GM23338 (cell line): ENCODE results near the gene NUP153. TPM values are rescaled to one million over a fixed set of nuclear protein-coding genes. Genes with fewer than 3 reads are reported as not detected.

Experiments used
- ATAC-seq: fragments of 200-7000 bp; cut with Tn5 transposase; 3 replicates; pipeline ENCODE4 v1.9.1; 2020
- DNase-seq: peaks from one replicate; pipeline ENCODE4 v3.0.0-alpha.2; 2015; ENCODE audit warnings: low spot score
- H2AFZ ChIP-seq: fragments of 200-600 bp; sonication (generic); 2 replicates; pipeline ENCODE4 v1.8.0; 2016; ENCODE audit warnings: antibody characterized with exemption, mild to moderate bottlenecking, moderate library complexity
- H3F3A ChIP-seq: fragments of 200-600 bp; sonication (generic); replicated peaks from 2 replicates; pipeline ENCODE4 v1.8.0; 2017; ENCODE audit warnings: antibody characterized with exemption, mixed run types, low read depth
- H3K27ac ChIP-seq: fragments of 200-600 bp; sonication (generic); 2 replicates; pipeline ENCODE4 v1.6.1; 2016; ENCODE audit warnings: low read depth
- H3K27me3 ChIP-seq: fragments of 200-600 bp; sonication (generic); 2 replicates; pipeline ENCODE4 v1.8.0; 2016; ENCODE audit warnings: mild to moderate bottlenecking, mixed run types, moderate library complexity; ENCODE audit not compliant: insufficient read depth
- H3K36me3 ChIP-seq: fragments of 200-600 bp; sonication (generic); 2 replicates; pipeline ENCODE4 v1.8.0; 2016; ENCODE audit warnings: mild to moderate bottlenecking; ENCODE audit not compliant: insufficient read depth
- H3K4me1 ChIP-seq: fragments of 200-600 bp; sonication (generic); 2 replicates; pipeline ENCODE4 v1.8.0; 2016; ENCODE audit warnings: mild to moderate bottlenecking, moderate library complexity; ENCODE audit not compliant: insufficient read depth
- H3K4me2 ChIP-seq: fragments of 200-600 bp; sonication (generic); 2 replicates; pipeline ENCODE4 v1.7.1; 2017; ENCODE audit warnings: mixed run types
- H3K4me3 ChIP-seq: fragments of 200-600 bp; sonication (generic); 2 replicates; pipeline ENCODE4 v1.6.1; 2016; ENCODE audit warnings: mixed run types
- H3K79me2 ChIP-seq: fragments of 200-600 bp; sonication (generic); replicated peaks from 2 replicates; pipeline ENCODE4 v1.8.0; 2017; ENCODE audit warnings: mild to moderate bottlenecking; ENCODE audit not compliant: insufficient read depth
- H3K9me2 ChIP-seq: fragments of 200-600 bp; sonication (generic); 2 replicates; pipeline ENCODE4 v1.8.0; 2017; ENCODE audit not compliant: insufficient read depth
- H4K20me1 ChIP-seq: fragments of 200-600 bp; sonication (generic); replicated peaks from 2 replicates; pipeline ENCODE4 v1.8.0; 2017; ENCODE audit warnings: mild to moderate bottlenecking; ENCODE audit not compliant: insufficient read depth
- H3K27ac Mint-ChIP-seq: 2 replicates; pipeline ENCODE4 v1.8.0; 2020; ENCODE audit warnings: inconsistent platforms, mild to moderate bottlenecking, moderate library complexity, mixed read lengths
- H3K27me3 Mint-ChIP-seq: 3 replicates; pipeline ENCODE4 v1.8.0; 2022; ENCODE audit warnings: low read depth, mild to moderate bottlenecking, moderate library complexity, mixed read lengths, inconsistent platforms; ENCODE audit not compliant: insufficient read depth, poor library complexity
- H3K36me3 Mint-ChIP-seq: 3 replicates; pipeline ENCODE4 v1.8.0; 2021; ENCODE audit warnings: low read depth, mild to moderate bottlenecking, inconsistent platforms, moderate library complexity, mixed read lengths
- H3K4me1 Mint-ChIP-seq: 3 replicates; pipeline ENCODE4 v1.8.0; 2020; ENCODE audit warnings: mild to moderate bottlenecking, inconsistent platforms, mixed read lengths
- H3K4me3 Mint-ChIP-seq: 3 replicates; pipeline ENCODE4 v1.8.0; 2021; ENCODE audit warnings: moderate library complexity, mild to moderate bottlenecking, inconsistent platforms, mixed read lengths
- H3K9me3 Mint-ChIP-seq: 3 replicates; pipeline ENCODE4 v1.8.0; 2020; ENCODE audit warnings: moderate library complexity, mild to moderate bottlenecking, inconsistent platforms, mixed read lengths
- CREB1 ChIP-seq: fragments of 250-450 bp; sonication (Bioruptor Pico); IDR thresholded peaks from 2 replicates; pipeline ENCODE4 v1.5.0; 2020; ENCODE audit warnings: low read depth, mild to moderate bottlenecking, moderate library complexity
- EZH2 ChIP-seq: fragments of 200-600 bp; sonication (generic); IDR thresholded peaks from one replicate; pipeline ENCODE4 v1.8.0; 2017; ENCODE audit warnings: antibody characterized with exemption, mild to moderate bottlenecking, low read depth; ENCODE audit not compliant: unreplicated experiment
- EZH2phosphoT487 ChIP-seq: fragments of 200-600 bp; sonication (generic); IDR thresholded peaks from one replicate; pipeline ENCODE4 v1.8.1; 2018; ENCODE audit warnings: antibody characterized with exemption; ENCODE audit not compliant: unreplicated experiment
- NANOG ChIP-seq: IDR thresholded peaks from 2 replicates; pipeline ENCODE4 v1.6.1; 2016; ENCODE audit warnings: antibody characterized with exemption, borderline replicate concordance
- STAT1 ChIP-seq: IDR thresholded peaks from one replicate; pipeline ENCODE4 v1.6.1; 2016; ENCODE audit warnings: antibody characterized with exemption; ENCODE audit not compliant: unreplicated experiment
- ZNF331 ChIP-seq: fragments of 250-450 bp; sonication (Bioruptor Pico); IDR thresholded peaks from 2 replicates; pipeline ENCODE4 v1.5.0; 2020; ENCODE audit warnings: low read depth, mild to moderate bottlenecking, moderate library complexity
- polyA plus RNA-seq: library from polyadenylated mRNA; unstranded; fragments of >200 nt; fragmentation: Nextera tagmentation; extraction: Ambion mirVana; gene quantifications from 2 replicates; pipeline ENCODE4 v1.2.1, GENCODE V29; 2016
- total RNA-seq: library from RNA; depleted of rRNA; stranded (reverse); fragments of >200 nt; shearing (Covaris generic); gene quantifications from 2 replicates; pipeline ENCODE4 v1.2.3, GENCODE V29; 2014
- TF ChIP-seq, protein P1 (sequence below), 2 experiments: fragments of 200-600 bp in 1 of 2; sonication (generic) in 1 of 2; conservative IDR thresholded peaks; 2 replicates each; pipeline versions ENCODE4 v1.5.1 to v1.6.1; 2016 to 2017; ENCODE audit warnings: antibody characterized with exemption in 2 of 2, low read depth in 2 of 2, mild to moderate bottlenecking in 2 of 2, moderate library complexity in 1 of 2
- TF ChIP-seq, protein P2 (sequence below): IDR thresholded peaks from 2 replicates; pipeline ENCODE4 v1.6.1; 2016; ENCODE audit warnings: antibody characterized with exemption
- TF ChIP-seq, protein P3 (sequence below): IDR thresholded peaks from one replicate; pipeline ENCODE4 v1.6.1; 2018; ENCODE audit warnings: antibody characterized with exemption; ENCODE audit not compliant: unreplicated experiment
- TF ChIP-seq, protein P4 (sequence below): fragments of 250-450 bp; sonication (Bioruptor Pico); IDR thresholded peaks from 2 replicates; pipeline ENCODE4 v1.5.0; 2020; ENCODE audit warnings: mild to moderate bottlenecking, moderate library complexity

Gene NUP153
- total and polyA plus RNA-seq, 2 experiments from 2014 or later: 23.8 to 88.4 TPM

DNA sequence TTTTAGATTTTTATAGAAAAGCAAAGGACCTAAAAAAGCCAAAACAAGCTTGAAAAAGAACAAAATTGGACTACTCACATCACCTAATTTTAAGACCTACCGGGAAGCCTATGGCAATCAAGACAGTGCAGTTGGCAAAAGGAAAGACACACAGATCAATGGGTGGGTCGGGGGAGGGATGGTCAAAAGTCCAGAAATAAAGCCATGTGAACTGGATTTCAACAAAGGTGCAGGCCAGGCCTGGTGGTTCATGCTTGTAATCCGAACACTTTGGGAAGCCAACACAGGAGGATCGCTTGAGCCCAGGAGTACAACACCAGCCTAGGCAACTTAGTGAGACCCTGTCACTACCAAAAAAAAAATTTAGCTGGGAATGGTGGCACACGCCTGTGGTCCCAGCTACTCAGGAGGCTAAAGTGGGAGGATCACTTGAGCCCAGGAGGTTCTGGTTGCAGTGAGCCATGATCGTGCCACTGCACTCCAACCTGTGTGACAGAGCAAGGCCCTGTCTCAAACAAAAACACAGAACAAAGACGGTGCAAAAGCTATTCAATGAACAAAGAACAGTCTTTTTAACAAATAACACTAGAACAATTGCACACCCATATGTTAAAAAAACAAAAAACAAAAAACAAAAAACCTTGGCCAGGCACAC lies 34.5 kb downstream of the NUP153 start (continued):
- TF ChIP-seq ZNF331 (CRISPR knock-in tag) (no peak), NANOG (no peak)
- TF ChIP-seq, protein P1, sequence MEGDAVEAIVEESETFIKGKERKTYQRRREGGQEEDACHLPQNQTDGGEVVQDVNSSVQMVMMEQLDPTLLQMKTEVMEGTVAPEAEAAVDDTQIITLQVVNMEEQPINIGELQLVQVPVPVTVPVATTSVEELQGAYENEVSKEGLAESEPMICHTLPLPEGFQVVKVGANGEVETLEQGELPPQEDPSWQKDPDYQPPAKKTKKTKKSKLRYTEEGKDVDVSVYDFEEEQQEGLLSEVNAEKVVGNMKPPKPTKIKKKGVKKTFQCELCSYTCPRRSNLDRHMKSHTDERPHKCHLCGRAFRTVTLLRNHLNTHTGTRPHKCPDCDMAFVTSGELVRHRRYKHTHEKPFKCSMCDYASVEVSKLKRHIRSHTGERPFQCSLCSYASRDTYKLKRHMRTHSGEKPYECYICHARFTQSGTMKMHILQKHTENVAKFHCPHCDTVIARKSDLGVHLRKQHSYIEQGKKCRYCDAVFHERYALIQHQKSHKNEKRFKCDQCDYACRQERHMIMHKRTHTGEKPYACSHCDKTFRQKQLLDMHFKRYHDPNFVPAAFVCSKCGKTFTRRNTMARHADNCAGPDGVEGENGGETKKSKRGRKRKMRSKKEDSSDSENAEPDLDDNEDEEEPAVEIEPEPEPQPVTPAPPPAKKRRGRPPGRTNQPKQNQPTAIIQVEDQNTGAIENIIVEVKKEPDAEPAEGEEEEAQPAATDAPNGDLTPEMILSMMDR (conservative IDR thresholded peaks at IDR 0.05; ENCODE audit: low read depth in 2 of 2): no peak
- TF ChIP-seq, protein P2, sequence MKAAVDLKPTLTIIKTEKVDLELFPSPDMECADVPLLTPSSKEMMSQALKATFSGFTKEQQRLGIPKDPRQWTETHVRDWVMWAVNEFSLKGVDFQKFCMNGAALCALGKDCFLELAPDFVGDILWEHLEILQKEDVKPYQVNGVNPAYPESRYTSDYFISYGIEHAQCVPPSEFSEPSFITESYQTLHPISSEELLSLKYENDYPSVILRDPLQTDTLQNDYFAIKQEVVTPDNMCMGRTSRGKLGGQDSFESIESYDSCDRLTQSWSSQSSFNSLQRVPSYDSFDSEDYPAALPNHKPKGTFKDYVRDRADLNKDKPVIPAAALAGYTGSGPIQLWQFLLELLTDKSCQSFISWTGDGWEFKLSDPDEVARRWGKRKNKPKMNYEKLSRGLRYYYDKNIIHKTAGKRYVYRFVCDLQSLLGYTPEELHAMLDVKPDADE: no peak

DNA sequence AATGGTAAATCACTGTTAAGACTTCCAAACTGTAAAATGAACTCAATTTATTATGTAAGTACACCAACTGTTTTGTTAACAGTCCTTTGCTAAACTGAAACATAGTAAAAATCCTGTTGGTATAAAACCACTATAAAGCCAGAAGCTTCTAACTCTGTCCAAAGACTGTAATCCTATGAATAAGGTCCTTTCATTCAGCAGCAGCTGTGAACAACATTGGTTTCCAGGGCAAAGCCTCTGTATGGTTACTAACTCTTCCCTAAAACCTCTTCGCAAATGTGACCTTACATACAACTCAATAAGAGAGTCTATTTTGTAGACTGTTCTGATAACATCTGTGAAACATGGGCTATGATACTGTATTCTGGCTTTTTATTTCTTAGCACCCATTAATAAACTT lies 40.1 kb downstream of the NUP153 start:
- peaks cover 86% of the 10 kb centered on the region for H3K36me3 Mint-ChIP-seq
- no peak overlapping the region for H3K27ac Mint-ChIP-seq
- TF ChIP-seq, protein P3, sequence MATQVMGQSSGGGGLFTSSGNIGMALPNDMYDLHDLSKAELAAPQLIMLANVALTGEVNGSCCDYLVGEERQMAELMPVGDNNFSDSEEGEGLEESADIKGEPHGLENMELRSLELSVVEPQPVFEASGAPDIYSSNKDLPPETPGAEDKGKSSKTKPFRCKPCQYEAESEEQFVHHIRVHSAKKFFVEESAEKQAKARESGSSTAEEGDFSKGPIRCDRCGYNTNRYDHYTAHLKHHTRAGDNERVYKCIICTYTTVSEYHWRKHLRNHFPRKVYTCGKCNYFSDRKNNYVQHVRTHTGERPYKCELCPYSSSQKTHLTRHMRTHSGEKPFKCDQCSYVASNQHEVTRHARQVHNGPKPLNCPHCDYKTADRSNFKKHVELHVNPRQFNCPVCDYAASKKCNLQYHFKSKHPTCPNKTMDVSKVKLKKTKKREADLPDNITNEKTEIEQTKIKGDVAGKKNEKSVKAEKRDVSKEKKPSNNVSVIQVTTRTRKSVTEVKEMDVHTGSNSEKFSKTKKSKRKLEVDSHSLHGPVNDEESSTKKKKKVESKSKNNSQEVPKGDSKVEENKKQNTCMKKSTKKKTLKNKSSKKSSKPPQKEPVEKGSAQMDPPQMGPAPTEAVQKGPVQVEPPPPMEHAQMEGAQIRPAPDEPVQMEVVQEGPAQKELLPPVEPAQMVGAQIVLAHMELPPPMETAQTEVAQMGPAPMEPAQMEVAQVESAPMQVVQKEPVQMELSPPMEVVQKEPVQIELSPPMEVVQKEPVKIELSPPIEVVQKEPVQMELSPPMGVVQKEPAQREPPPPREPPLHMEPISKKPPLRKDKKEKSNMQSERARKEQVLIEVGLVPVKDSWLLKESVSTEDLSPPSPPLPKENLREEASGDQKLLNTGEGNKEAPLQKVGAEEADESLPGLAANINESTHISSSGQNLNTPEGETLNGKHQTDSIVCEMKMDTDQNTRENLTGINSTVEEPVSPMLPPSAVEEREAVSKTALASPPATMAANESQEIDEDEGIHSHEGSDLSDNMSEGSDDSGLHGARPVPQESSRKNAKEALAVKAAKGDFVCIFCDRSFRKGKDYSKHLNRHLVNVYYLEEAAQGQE: no peak
- TF ChIP-seq EZH2: no peak
- TF ChIP-seq EZH2phosphoT487: no peak
- TF ChIP-seq, protein P4, sequence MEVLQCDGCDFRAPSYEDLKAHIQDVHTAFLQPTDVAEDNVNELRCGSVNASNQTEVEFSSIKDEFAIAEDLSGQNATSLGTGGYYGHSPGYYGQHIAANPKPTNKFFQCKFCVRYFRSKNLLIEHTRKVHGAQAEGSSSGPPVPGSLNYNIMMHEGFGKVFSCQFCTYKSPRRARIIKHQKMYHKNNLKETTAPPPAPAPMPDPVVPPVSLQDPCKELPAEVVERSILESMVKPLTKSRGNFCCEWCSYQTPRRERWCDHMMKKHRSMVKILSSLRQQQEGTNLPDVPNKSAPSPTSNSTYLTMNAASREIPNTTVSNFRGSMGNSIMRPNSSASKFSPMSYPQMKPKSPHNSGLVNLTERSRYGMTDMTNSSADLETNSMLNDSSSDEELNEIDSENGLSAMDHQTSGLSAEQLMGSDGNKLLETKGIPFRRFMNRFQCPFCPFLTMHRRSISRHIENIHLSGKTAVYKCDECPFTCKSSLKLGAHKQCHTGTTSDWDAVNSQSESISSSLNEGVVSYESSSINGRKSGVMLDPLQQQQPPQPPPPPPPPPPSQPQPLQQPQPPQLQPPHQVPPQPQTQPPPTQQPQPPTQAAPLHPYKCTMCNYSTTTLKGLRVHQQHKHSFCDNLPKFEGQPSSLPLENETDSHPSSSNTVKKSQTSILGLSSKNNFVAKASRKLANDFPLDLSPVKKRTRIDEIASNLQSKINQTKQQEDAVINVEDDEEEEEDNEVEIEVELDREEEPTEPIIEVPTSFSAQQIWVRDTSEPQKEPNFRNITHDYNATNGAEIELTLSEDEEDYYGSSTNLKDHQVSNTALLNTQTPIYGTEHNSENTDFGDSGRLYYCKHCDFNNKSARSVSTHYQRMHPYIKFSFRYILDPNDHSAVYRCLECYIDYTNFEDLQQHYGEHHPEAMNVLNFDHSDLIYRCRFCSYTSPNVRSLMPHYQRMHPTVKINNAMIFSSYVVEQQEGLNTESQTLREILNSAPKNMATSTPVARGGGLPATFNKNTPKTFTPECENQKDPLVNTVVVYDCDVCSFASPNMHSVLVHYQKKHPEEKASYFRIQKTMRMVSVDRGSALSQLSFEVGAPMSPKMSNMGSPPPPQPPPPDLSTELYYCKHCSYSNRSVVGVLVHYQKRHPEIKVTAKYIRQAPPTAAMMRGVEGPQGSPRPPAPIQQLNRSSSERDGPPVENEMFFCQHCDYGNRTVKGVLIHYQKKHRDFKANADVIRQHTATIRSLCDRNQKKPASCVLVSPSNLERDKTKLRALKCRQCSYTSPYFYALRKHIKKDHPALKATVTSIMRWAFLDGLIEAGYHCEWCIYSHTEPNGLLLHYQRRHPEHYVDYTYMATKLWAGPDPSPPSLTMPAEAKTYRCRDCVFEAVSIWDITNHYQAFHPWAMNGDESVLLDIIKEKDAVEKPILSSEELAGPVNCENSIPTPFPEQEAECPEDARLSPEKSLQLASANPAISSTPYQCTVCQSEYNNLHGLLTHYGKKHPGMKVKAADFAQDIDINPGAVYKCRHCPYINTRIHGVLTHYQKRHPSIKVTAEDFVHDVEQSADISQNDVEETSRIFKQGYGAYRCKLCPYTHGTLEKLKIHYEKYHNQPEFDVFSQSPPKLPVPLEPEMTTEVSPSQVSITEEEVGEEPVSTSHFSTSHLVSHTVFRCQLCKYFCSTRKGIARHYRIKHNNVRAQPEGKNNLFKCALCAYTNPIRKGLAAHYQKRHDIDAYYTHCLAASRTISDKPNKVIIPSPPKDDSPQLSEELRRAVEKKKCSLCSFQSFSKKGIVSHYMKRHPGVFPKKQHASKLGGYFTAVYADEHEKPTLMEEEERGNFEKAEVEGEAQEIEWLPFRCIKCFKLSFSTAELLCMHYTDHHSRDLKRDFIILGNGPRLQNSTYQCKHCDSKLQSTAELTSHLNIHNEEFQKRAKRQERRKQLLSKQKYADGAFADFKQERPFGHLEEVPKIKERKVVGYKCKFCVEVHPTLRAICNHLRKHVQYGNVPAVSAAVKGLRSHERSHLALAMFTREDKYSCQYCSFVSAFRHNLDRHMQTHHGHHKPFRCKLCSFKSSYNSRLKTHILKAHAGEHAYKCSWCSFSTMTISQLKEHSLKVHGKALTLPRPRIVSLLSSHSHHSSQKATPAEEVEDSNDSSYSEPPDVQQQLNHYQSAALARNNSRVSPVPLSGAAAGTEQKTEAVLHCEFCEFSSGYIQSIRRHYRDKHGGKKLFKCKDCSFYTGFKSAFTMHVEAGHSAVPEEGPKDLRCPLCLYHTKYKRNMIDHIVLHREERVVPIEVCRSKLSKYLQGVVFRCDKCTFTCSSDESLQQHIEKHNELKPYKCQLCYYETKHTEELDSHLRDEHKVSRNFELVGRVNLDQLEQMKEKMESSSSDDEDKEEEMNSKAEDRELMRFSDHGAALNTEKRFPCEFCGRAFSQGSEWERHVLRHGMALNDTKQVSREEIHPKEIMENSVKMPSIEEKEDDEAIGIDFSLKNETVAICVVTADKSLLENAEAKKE (CRISPR knock-in tag): no peak
- TF ChIP-seq STAT1: no peak
- no peak for TF ChIP-seq ZNF331 (CRISPR knock-in tag)
- TF ChIP-seq CREB1 (CRISPR knock-in tag): no peak

More for the DNA sequence above, 40.1 kb downstream of the NUP153 start:
- Histone ChIP-seq H3F3A (peaks cover 5% of the 10 kb centered on the region; the same call in 1 of the 2 replicates), H3K27me3 (no peaks in the 10 kb centered on the region), H2AFZ (no peak overlapping the region), H3K4me2 (no peak overlapping the region), H3K4me3 (no peak overlapping the region), H3K36me3 (peaks cover 75% of the 10 kb centered on the region), H3K27ac (no peak overlapping the region), H3K4me1 (no peaks in the 10 kb centered on the region), H4K20me1 (peaks cover 33% of the 10 kb centered on the region), H3K9me2 (no peaks in the 10 kb centered on the region), H3K79me2 (peaks cover 75% of the 10 kb centered on the region)
- Mint-ChIP-seq H3K4me1 (no peaks in the 10 kb centered on the region), H3K27me3 (peaks cover 1% of the 10 kb centered on the region), H3K9me3 (no peaks in the 10 kb centered on the region; the same call in 2 of the 3 replicates), H3K4me3 (no peak overlapping the region)
- DNase-seq: no peak
- ATAC-seq: no peak
